Cardiac fibroblast (primary cell): Measurements from ENCODE around the gene SIGLEC5.
"Not testable (repeated sequence)": the region's sequence is repeated elsewhere in the genome, so short reads cannot be mapped to it uniquely, and the experiment has no call there.

Experiments
- DNase-seq, 2 donors: peaks; one replicate each; pipeline versions ENCODE4 v3.0.0 to v3.0.0-alpha.2; 2010; ENCODE audit warnings: low read depth in 2 of 2
- H3K4me3 ChIP-seq, 2 donors: replicated peaks in 1 of 2; 1 replicate in 1 of 2; 2 replicates in 1 of 2; pipeline ENCODE4 v1.5.1; 2011; ENCODE audit warnings: low read depth in 2 of 2, low read length in 2 of 2, mild to moderate bottlenecking in 2 of 2, moderate library complexity in 1 of 2
- TF ChIP-seq, protein P1 (sequence below): IDR thresholded peaks from one replicate; pipeline ENCODE4 v1.5.1; 2011; ENCODE audit warnings: low read depth, mild to moderate bottlenecking, low read length, inconsistent platforms

The SIGLEC5 gene, protein sequence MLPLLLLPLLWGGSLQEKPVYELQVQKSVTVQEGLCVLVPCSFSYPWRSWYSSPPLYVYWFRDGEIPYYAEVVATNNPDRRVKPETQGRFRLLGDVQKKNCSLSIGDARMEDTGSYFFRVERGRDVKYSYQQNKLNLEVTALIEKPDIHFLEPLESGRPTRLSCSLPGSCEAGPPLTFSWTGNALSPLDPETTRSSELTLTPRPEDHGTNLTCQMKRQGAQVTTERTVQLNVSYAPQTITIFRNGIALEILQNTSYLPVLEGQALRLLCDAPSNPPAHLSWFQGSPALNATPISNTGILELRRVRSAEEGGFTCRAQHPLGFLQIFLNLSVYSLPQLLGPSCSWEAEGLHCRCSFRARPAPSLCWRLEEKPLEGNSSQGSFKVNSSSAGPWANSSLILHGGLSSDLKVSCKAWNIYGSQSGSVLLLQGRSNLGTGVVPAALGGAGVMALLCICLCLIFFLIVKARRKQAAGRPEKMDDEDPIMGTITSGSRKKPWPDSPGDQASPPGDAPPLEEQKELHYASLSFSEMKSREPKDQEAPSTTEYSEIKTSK

GRCh38 chr19:51630315-51630714 lies at the start of gene SIGLEC5:
TSS of gene SIGLEC5 (minus strand) at chr19:51630401. CDS start at chr19:51630335, 66 bp downstream.
- not testable (repeated sequence) for H3K4me3 ChIP-seq, DNase-seq

DNA sequence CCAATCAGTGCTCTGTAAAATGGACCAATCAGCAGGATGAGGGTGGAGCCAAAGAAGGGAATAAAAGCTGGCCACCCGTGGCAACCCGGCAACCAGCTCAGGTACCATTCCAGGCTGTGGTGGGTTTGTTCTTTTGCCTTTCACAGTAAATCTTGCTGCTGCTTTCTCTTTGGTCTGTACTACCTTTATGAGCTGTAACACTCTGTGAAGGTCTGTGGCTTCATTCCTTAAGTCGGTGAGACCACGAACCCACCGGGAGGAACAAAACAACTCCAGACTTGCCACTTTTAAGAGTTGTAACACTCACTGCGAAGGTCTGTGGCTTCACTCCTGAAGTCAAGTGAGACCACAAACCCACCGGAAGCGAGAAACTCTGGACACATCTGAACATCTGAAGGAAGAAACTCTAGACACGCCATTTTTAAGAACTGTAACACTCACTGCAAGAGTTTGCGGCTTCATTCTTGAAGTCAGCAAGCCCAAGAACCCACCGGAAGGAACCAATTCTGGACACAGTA lies 46.4 kb upstream of the SIGLEC5 start:
- no peak for DNase-seq
- TF ChIP-seq, protein P1, sequence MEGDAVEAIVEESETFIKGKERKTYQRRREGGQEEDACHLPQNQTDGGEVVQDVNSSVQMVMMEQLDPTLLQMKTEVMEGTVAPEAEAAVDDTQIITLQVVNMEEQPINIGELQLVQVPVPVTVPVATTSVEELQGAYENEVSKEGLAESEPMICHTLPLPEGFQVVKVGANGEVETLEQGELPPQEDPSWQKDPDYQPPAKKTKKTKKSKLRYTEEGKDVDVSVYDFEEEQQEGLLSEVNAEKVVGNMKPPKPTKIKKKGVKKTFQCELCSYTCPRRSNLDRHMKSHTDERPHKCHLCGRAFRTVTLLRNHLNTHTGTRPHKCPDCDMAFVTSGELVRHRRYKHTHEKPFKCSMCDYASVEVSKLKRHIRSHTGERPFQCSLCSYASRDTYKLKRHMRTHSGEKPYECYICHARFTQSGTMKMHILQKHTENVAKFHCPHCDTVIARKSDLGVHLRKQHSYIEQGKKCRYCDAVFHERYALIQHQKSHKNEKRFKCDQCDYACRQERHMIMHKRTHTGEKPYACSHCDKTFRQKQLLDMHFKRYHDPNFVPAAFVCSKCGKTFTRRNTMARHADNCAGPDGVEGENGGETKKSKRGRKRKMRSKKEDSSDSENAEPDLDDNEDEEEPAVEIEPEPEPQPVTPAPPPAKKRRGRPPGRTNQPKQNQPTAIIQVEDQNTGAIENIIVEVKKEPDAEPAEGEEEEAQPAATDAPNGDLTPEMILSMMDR: no peak
- no peak overlapping the region for H3K4me3 ChIP-seq

DNA sequence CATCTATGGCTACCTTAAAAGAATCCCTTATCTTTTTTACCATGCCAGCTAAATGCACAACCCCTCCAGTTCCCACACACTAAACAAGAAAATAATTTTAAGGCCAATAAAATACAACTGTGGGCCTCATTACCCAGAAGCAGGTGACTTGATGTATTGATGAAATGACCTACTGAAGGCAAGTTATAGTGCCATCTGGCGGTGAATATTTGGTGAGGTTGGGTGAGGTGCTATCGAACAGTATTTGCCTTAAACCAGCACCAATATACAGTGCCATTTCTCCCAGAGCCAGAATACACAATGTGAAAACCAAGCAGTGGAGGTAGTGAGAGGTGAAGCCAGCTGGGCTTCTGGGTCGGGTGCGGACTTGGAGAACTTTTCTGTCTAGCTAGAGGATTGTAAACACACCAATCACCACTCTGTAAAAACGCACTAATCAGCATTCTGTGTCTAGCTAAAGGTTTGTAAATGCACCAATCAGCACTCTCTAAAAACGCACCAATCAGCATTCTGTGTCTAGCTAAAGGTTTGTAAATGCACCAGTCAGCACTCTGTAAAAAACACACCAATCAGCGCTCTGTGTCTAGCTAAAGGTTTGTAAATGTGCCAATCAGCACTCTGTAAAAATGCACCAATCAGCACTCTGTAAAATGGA lies 45.8 kb upstream of the SIGLEC5 start:
- H3K4me3 ChIP-seq: not testable (repeated sequence)

GRCh38 chr19:51668216-51668615 lies 38.0 kb upstream of the SIGLEC5 start:
- TF ChIP-seq, protein P1: no peak
- DNase-seq: no peak
- H3K4me3 ChIP-seq: no peak overlapping the region

More for the DNA sequence above, 45.8 kb upstream of the SIGLEC5 start:
- TF ChIP-seq, protein P1: peak; percentile 54
- DNase-seq: peak; percentile 36 to 57

DNA sequence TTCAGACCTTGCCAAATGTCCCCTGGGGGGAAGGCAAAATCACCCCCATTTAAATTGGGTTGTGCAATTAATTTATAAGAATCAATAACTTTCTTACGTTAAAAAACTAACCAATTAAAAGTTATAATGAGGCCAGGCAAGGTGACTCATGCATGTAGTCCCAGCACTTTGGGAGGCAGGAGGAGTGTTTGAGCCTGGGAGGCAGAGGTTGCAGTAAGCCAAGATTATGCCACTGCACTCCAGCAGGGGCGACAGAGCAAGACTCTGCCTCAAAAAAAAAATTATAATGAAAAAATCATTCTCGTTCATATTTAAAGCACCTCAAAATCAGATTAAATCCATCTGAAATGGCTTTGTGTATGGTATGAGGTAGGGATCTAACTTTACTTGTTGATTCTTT lies 34.8 kb upstream of the SIGLEC5 start:
- TF ChIP-seq, protein P1: peak; percentile 52
- DNase-seq: peak; percentile 21 to 41
- H3K4me3 ChIP-seq: no peak overlapping the region

- TF ChIP-seq, protein P1: no peak
- H3K4me3 ChIP-seq: no peak overlapping the region
- DNase-seq: no peak
Observed at GRCh38 chr19:51664131-51664530, 33.9 kb upstream of the SIGLEC5 start.

GRCh38 chr19:51663650-51664049 lies 33.4 kb upstream of the SIGLEC5 start:
- TF ChIP-seq, protein P1: no peak
- no peak overlapping the region for H3K4me3 ChIP-seq
- DNase-seq: no peak
